H54 (cell line): ENCODE data around the gene MSI1.

Experiments used
- DNase-seq: peaks from one replicate; pipeline ENCODE4 v3.0.0; 2011; ENCODE audit warnings: low spot score, mixed read lengths; ENCODE audit not compliant: insufficient read length
- FAIRE-seq: peaks from 3 replicates; lab custom pipeline; 2011; peaks lifted over from hg19 to GRCh38; lab: Jason Lieb, UNC
- POLR2A ChIP-seq: IDR thresholded peaks from 2 replicates; pipeline ENCODE4 v1.6.1; 2011; ENCODE audit warnings: low read depth, mild to moderate bottlenecking, low read length

Gene MSI1

GRCh38 chr12:120332523-120332922, 36.4 kb downstream of the MSI1 start:
- no peak for DNase-seq
- no peak for FAIRE-seq
- no peak for TF ChIP-seq POLR2A

GRCh38 chr12:120332041-120332440, 36.9 kb downstream of the MSI1 start:
- FAIRE-seq (no peak), DNase-seq (no peak)
- no peak for TF ChIP-seq POLR2A

GRCh38 chr12:120331390-120331789, 37.6 kb downstream of the MSI1 start:
- no peak for TF ChIP-seq POLR2A
- FAIRE-seq (no peak), DNase-seq (no peak)

GRCh38 chr12:120328228-120328627, 40.7 kb downstream of the MSI1 start:
- DNase-seq: no peak
- no peak for FAIRE-seq
- TF ChIP-seq POLR2A: no peak

GRCh38 chr12:120327593-120327992, 41.4 kb downstream of the MSI1 start, which contains the start of gene PLA2G1B:
Gene PLA2G1B (minus strand): TSS chr12:120327779. CDS start chr12:120327753, 26 bp downstream.
- TF ChIP-seq POLR2A: no peak
- FAIRE-seq (no peak), DNase-seq (no peak)

GRCh38 chr12:120324841-120325417, 44.0 kb downstream of the MSI1 start:
- TF ChIP-seq POLR2A: no peak
- FAIRE-seq: no peak
- no peak for DNase-seq

- no peak for TF ChIP-seq POLR2A
- DNase-seq: no peak
- FAIRE-seq: no peak
These were observed 45.2 kb downstream of the MSI1 start for GRCh38 chr12:120323772-120324171.

- DNase-seq: no peak
- no peak for TF ChIP-seq POLR2A
- no peak for FAIRE-seq
These were observed 47.4 kb downstream of the MSI1 start for GRCh38 chr12:120321382-120322202.

GRCh38 chr12:120317224-120318105, 51.5 kb downstream of the MSI1 start:
- TF ChIP-seq POLR2A: peak; percentile 72
- FAIRE-seq (peak; percentile 94), DNase-seq (peak; percentile 96)

- TF ChIP-seq POLR2A: no peak
- DNase-seq (no peak), FAIRE-seq (no peak)
These were observed 52.2 kb downstream of the MSI1 start for GRCh38 chr12:120316798-120317223.

GRCh38 chr12:120314220-120314619, 54.7 kb downstream of the MSI1 start:
- FAIRE-seq: no peak
- TF ChIP-seq POLR2A: no peak
- no peak for DNase-seq

GRCh38 chr12:120301962-120302815, 66.8 kb downstream of the MSI1 start, which contains the start of gene SIRT4:
Gene SIRT4 (plus strand): TSS chr12:120302321. CDS start chr12:120303562, 1,241 bp downstream.
- FAIRE-seq (peak; percentile 82), DNase-seq (peak; percentile 82)
- no peak for TF ChIP-seq POLR2A
